IPS-20b (cell line): ENCODE measurements around the gene PRDM16.

Experiments
- H3K27ac ChIP-seq: one replicate; pipeline ENCODE4 v1.5.1; 2013; ENCODE audit warnings: low read length
- H3K27me3 ChIP-seq: 2 replicates; pipeline ENCODE4 v1.6.1; 2013; ENCODE audit warnings: mild to moderate bottlenecking, low read length, inconsistent platforms; ENCODE audit not compliant: insufficient read depth
- H3K36me3 ChIP-seq: 2 replicates; pipeline ENCODE4 v1.6.1; 2013; ENCODE audit warnings: low read depth, mild to moderate bottlenecking, inconsistent platforms, low read length, moderate library complexity; ENCODE audit not compliant: insufficient read depth
- H3K4me1 ChIP-seq: 2 replicates; pipeline ENCODE4 v1.6.1; 2013; ENCODE audit warnings: mild to moderate bottlenecking, control low read depth, inconsistent platforms, low read length, moderate library complexity; ENCODE audit not compliant: insufficient read depth
- H3K4me3 ChIP-seq: 2 replicates; pipeline ENCODE4 v1.5.1; 2013; ENCODE audit warnings: mild to moderate bottlenecking, low read length, inconsistent platforms
- H3K9ac ChIP-seq: 2 replicates; pipeline ENCODE4 v1.6.1; 2013; ENCODE audit warnings: low read depth, mild to moderate bottlenecking, inconsistent platforms, low read length, moderate library complexity
- H3K9me3 ChIP-seq: 2 replicates; pipeline ENCODE4 v1.6.1; 2013; ENCODE audit warnings: mild to moderate bottlenecking, low read depth, low read length, inconsistent platforms; ENCODE audit not compliant: insufficient read depth

PRDM16 gene

DNA sequence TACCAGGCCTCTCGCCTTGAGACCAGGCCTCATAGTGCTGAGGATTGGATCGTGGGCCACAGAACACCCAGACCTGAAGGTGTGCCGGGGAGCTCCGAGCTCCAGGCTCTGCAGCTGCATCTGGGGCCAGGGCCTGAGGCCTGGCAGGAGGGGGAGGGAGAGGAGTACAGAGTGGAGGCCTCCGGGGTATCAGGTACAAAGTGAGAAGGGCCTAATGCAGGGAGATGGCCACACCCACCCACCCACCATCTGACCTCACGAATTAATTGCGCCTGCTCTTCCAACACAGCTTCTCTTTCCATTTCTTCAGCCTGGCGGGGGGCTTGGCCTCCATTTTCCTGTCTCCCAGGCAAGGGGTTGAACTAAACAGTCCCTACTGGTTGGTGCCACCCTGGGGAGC lies 286.1 kb downstream of the PRDM16 start:
- no peak overlapping the region for H3K27ac ChIP-seq
- H3K36me3 ChIP-seq, result no peaks in the 10 kb centered on the region

DNA sequence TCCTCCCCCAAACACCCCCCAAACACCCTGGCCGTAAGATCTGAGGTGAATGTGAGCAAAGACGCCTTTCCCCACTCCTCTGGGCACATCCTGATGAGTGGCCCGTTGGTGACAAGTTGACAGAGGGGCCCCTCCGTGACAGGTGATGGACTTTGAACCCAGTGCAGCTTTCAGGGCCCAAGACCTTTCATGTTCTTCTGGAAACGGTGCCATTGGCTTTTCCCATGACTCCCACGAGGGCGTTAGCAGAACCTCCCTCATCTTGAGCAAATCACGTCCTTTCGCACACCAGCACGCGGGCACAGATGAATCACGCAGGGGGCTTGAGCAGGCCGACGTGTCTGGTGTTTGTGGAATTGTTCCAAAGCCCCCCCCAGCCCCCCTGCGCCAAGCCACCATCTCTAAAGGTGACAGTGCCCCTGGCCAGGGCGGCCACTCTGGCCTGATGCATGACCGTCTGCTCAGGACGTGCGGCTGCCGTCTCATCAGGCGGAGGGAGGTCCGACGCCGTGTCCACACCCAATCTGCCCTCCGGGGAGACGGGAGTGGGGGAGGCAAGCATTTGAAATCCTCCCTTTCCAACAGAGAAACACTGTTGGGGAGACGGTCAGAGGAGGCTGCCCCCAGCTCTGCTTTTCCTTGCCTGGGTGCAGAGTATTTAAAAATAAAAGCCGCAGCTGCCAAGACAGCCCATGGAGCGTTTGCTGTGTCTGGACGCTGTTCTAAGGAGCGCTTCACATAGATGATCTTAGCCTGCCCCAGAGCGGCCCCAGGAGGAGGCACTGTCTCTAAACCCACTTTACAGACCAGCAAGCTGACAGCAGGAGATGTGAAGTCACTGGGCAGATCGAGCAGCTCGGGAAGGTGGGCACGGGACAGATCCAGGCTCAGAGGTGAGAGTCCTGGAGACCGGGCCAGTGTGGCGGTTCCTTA lies 287.2 kb downstream of the PRDM16 start:
- no peak overlapping the region for H3K9ac ChIP-seq
- peaks cover 8% of the 10 kb centered on the region; the same call in 1 of the 2 replicates for H3K4me1 ChIP-seq
- no peaks in the 10 kb centered on the region for H3K36me3 ChIP-seq
- H3K9me3 ChIP-seq, result no peaks in the 10 kb centered on the region
- no peak overlapping the region for H3K4me3 ChIP-seq
- peaks cover 16% of the 10 kb centered on the region for H3K27me3 ChIP-seq
- H3K27ac ChIP-seq, result no peak overlapping the region

More for the DNA sequence above, 286.1 kb downstream of the PRDM16 start:
- H3K9me3 ChIP-seq, result no peaks in the 10 kb centered on the region
- H3K27me3 ChIP-seq, result peaks cover 16% of the 10 kb centered on the region
- H3K9ac ChIP-seq, result no peak overlapping the region
- H3K4me3 ChIP-seq, result no peak overlapping the region
- H3K4me1 ChIP-seq, result peaks cover 8% of the 10 kb centered on the region; the same call in 1 of the 2 replicates

DNA sequence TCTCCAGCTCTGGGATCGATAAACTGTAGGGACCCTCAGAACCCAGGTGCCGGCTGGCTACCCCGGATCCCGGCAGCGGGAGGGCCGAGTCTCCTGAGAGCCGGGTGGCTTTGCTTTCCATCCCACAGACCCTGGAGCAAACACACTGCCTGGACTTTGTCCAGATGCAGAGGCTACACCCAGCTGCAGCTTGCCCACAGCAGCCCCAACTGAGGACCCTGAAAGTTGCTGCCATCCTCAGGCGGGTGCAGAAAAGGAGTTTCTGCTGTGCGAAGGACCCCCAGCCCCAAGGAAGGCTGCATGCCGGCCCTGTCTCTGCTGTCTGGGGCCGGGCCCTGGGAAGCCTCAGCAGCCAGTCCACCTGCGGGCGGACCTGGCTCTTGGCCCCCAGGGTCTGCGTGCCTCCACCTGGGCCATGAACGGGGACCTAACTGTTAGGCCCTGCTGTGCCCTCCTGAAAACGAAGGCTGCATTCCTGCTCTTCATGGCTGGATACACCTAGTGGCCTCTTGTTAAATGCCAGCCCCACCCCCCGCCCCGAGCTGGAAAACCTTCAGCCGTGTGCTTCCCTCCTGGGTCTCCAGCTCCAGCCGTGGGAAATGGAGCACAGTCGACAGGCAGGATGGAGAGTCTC lies 287.9 kb downstream of the PRDM16 start:
- Histone ChIP-seq H3K27me3 (peaks cover 14% of the 10 kb centered on the region), H3K36me3 (no peaks in the 10 kb centered on the region), H3K9ac (no peak overlapping the region), H3K9me3 (no peaks in the 10 kb centered on the region), H3K4me1 (peaks cover 5% of the 10 kb centered on the region; the same call in 1 of the 2 replicates), H3K4me3 (no peak overlapping the region), H3K27ac (no peak overlapping the region)

DNA sequence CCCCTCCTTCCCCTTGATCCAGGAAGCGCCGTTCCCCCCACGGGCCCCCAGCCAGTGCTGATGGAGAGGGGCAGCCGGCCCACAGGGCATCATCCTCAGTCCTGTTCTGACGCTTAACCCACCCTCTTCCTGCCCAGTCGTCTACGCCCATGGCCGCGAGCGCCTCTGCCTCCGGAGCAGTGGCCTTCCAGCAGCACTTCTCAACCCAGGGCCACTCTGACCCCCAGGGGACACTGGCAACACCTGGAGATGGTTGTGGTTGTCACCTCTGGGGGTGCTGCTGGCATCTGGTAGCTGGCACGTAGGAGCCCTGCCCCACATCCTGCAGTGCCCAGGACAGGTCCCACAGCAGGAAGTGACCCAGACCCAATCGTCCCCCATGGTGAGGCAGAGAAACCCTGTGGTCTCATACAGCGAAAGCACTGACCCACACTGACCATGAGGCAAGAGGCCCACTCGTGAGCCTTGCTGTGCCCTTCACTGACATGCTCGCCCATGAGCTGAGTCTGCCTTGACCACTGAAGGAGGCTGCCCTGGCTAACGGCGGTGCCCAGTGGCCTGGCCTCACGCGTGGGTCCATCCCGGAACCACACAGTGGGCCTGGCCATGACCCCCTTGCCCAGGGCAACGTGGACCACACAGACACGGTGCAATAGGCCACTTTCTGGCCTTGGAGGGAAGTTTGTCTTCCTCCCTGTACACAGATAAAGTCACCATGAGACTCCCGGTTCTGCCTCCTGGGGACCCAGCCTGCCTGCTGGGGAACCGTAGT lies 288.7 kb downstream of the PRDM16 start:
- H3K36me3 ChIP-seq, result no peaks in the 10 kb centered on the region
- no peaks in the 10 kb centered on the region for H3K9me3 ChIP-seq
- H3K4me3 ChIP-seq, result no peak overlapping the region
- no peak overlapping the region for H3K27ac ChIP-seq
- peaks cover 16% of the 10 kb centered on the region; the same call in 1 of the 2 replicates for H3K27me3 ChIP-seq
- H3K4me1 ChIP-seq, result peaks cover 2% of the 10 kb centered on the region; the same call in 1 of the 2 replicates
- no peak overlapping the region for H3K9ac ChIP-seq

DNA sequence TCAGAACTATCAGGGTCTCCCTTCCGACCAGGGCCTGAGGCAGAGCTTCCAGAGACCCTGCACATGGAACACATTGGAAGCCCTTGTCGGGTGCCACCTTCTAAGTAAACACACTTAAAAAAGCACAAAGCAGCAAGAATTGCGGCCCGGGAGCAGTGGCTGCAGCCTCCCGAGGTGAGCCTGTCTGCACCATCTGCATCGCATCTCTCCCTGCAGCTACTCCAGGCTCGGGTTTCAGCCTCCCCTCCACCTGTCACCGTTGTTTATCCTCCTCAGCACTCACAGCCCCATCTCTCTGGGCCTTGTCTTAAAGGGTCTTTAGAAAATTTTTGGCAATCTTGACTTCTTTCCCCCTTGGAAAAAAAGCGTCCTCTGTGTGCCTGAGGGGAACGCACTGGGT lies 290.3 kb downstream of the PRDM16 start:
- Histone ChIP-seq H3K27me3 (0 out of 2 replicates have a peak, but pooled peaks cover 4% of the 10 kb centered on the region), H3K27ac (no peak overlapping the region), H3K4me3 (no peak overlapping the region), H3K9ac (no peak overlapping the region), H3K9me3 (no peaks in the 10 kb centered on the region), H3K4me1 (no peaks in the 10 kb centered on the region; the same call in 1 of the 2 replicates), H3K36me3 (no peaks in the 10 kb centered on the region)

DNA sequence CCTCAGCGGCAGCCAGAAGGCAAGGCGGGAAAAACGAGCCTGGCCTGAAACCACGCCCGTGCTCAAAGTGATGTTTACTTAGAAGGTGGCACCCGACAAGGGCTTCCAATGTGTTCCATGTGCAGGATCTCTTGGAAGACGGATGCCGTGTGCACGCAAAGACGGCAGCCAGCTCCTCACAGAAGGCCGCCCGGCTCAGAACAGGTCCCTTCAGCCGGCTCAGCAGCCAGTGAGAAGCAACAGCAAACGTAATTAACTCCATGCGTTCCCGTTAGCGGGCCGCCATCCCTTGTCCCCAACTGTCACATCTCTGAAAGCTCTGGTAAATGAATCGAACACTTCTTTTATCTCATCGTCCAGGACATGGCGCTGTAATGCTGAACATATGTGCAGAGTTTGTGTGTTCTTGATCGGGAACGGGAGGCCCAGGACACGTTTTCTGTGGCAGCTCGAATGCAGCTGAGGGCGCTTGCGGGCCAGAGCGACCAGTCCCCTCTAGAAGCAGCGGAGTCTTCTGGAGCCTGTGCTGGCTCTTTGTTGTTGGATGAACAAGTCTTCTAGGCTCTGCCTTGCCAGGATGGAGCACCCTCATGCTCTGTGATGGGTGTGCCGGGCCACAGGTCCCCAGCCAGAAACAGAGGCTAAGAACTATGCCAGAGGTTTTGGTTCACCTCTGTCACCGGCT lies 290.9 kb downstream of the PRDM16 start:
- Histone ChIP-seq H3K27me3 (0 out of 2 replicates have a peak, but pooled peaks cover 4% of the 10 kb centered on the region), H3K9ac (no peak overlapping the region; the same call in 1 of the 2 replicates)

DNA sequence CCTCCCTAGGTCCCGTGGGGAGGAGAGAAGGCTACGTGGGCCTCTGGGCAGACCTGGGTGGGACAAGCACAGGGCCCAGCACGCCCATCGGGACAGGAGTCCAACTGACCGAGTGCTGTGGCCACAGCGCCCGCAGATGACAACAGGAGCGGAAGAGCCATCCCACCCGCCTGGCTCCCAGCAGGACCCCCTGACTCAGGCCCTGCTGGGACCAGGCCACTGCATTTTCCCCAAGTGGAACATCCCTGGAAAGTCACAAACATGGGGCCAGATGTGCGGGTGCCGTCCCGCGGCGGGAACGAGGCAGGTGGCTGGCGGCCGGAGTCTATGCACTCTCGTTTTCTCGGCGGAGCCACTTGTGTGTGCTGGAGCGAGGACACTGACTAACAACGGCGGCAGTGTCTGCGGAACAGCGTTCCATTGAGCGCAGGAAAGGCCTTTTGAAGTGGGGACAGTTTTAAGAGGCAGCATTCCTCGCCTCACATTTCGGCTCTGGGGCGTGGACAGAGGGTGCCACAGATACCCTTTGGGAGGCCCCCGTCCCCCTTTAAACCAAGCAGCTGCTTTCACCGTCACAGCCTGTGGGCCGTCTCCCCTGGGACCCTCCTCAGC lies 291.7 kb downstream of the PRDM16 start:
- H3K4me3 ChIP-seq, result no peak overlapping the region
- no peak overlapping the region for H3K27ac ChIP-seq
- no peaks in the 10 kb centered on the region; the same call in 1 of the 2 replicates for H3K4me1 ChIP-seq
- no peak overlapping the region for H3K9ac ChIP-seq
- no peaks in the 10 kb centered on the region for H3K9me3 ChIP-seq
- 0 out of 2 replicates have a peak, but pooled peaks cover 4% of the 10 kb centered on the region for H3K27me3 ChIP-seq
- H3K36me3 ChIP-seq, result no peaks in the 10 kb centered on the region

More for the DNA sequence above, 290.9 kb downstream of the PRDM16 start:
- Histone ChIP-seq H3K4me3 (no peak overlapping the region), H3K36me3 (no peaks in the 10 kb centered on the region), H3K4me1 (no peaks in the 10 kb centered on the region; the same call in 1 of the 2 replicates), H3K9me3 (no peaks in the 10 kb centered on the region), H3K27ac (no peak overlapping the region)

DNA sequence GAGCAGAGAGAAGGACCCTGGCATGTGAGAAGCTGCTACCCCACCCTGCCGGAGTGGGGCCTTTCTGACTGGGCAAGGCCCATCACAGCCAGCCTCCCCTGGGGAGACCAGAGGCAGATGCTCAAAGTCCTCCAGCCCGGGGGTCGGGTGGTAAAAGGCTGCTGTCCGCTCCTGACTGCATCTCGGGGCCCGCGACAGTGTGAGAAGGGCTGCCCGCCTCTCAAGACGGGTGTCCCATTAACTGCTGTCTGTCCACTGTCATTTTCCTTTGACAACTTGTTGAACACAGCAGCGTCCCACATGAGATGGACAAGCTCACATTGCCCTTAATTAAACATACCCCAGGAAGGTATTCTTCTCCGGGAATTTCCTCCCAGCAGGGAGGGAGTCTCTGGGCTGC lies 294.0 kb downstream of the PRDM16 start:
- no peaks in the 10 kb centered on the region for H3K9me3 ChIP-seq
- H3K36me3 ChIP-seq, result no peaks in the 10 kb centered on the region
- H3K4me1 ChIP-seq, result no peaks in the 10 kb centered on the region; the same call in 1 of the 2 replicates
- H3K9ac ChIP-seq, result no peak overlapping the region
- 0 out of 2 replicates have a peak, but pooled peaks cover 4% of the 10 kb centered on the region for H3K27me3 ChIP-seq
- H3K4me3 ChIP-seq, result no peak overlapping the region
- no peak overlapping the region for H3K27ac ChIP-seq

DNA sequence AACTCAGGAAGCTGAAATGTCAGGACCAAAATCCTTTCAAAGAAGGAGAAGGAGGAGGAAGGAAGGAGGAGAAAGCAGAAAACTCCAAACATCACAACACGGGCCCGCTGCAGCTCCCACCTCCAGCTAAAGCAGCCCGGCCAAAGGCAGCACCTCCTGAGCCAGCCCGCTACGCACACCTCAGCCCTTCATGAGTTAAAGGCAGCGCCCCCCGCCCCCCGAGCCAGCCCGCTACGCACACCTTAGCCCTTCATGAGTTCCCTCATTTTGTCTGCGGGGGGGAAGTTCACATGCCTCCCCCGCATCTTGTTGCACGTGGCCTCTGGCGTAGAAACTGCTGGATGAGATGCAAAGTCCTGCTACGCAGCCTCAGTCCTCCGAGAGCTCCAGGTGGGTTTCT lies 294.8 kb downstream of the PRDM16 start:
- H3K9me3 ChIP-seq, result no peaks in the 10 kb centered on the region
- no peak overlapping the region for H3K4me3 ChIP-seq
- 0 out of 2 replicates have a peak, but pooled peaks cover 4% of the 10 kb centered on the region for H3K27me3 ChIP-seq
- H3K4me1 ChIP-seq, result peaks cover 4% of the 10 kb centered on the region; the same call in 1 of the 2 replicates
- H3K36me3 ChIP-seq, result no peaks in the 10 kb centered on the region
- no peak overlapping the region for H3K27ac ChIP-seq
- H3K9ac ChIP-seq, result no peak overlapping the region

DNA sequence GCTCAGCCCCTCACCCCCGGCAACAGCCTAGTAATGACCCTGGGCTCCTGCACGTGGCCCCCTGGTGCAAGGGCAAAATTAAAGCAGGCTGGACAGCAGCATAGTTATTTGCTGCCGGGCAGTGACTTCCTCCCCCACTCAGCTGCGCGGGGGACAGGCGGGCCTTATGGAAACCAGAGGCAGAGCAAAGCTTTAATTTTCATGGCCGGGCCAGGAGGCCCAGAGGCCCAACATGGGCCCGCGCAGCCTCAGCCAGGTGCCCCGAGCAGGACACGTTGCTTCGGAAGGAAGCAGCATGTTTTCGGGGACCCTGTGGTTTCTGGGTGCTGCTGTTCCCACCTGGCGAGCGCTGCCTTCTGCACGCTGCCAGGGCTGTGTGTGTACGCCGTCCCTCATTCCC lies 295.5 kb downstream of the PRDM16 start:
- peaks cover 6% of the 10 kb centered on the region; the same call in 1 of the 2 replicates for H3K27me3 ChIP-seq
- no peaks in the 10 kb centered on the region for H3K36me3 ChIP-seq
- peaks cover 12% of the 10 kb centered on the region for H3K4me1 ChIP-seq
- no peak overlapping the region for H3K4me3 ChIP-seq
- no peak overlapping the region for H3K27ac ChIP-seq
- H3K9me3 ChIP-seq, result no peaks in the 10 kb centered on the region
- no peak overlapping the region for H3K9ac ChIP-seq
